ENCODE data around the gene NR6A1.

DNA sequence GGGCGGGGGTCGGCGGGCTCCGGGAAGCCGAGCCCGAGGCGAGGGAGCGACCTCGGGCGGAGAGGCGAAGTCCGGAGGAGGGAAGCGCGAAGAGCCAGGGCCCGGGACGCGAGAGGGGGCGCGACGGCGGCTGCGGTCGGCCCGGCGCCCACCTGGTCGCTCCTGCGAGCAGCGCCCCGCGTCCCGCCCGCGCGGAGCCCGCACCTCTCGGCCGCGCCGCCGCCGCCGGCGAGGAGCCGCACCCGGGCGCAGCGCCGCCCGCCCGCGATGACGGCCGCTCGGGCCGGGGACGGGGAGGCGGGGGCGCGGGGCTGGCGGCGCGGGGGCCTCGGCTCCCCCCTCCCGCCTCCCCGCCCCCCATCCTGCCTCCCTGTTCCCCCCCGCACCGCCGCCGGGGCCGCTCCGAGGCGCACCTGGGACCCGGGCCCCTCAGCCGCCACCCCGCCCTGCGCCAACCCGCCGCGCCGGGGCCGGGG lies 266.5 kb downstream of the NR6A1 start:
- no peak for TF ChIP-seq TEAD4 (IDR thresholded peaks at IDR 0.05; ENCODE audit: low read depth, low read length)
- TF ChIP-seq SP1 (IDR thresholded peaks at IDR 0.05; ENCODE audit: low read depth, low read length), result no peak
- TF ChIP-seq, protein P1, sequence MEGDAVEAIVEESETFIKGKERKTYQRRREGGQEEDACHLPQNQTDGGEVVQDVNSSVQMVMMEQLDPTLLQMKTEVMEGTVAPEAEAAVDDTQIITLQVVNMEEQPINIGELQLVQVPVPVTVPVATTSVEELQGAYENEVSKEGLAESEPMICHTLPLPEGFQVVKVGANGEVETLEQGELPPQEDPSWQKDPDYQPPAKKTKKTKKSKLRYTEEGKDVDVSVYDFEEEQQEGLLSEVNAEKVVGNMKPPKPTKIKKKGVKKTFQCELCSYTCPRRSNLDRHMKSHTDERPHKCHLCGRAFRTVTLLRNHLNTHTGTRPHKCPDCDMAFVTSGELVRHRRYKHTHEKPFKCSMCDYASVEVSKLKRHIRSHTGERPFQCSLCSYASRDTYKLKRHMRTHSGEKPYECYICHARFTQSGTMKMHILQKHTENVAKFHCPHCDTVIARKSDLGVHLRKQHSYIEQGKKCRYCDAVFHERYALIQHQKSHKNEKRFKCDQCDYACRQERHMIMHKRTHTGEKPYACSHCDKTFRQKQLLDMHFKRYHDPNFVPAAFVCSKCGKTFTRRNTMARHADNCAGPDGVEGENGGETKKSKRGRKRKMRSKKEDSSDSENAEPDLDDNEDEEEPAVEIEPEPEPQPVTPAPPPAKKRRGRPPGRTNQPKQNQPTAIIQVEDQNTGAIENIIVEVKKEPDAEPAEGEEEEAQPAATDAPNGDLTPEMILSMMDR (IDR thresholded peaks at IDR 0.05; ENCODE audit: control extremely low read depth in 1 of 3, insufficient read depth in 1 of 3, low read depth in 1 of 3, low read length in 3 of 3), result no peak
- no peak for TF ChIP-seq SIN3A (conservative IDR thresholded peaks at IDR 0.05 in 1 of 2, IDR thresholded peaks at IDR 0.05 in 1 of 2; ENCODE audit: low read depth in 1 of 2, low read length in 2 of 2)
- no peak for TF ChIP-seq ZNF274 (IDR thresholded peaks at IDR 0.05; ENCODE audit: borderline replicate concordance, extremely low read depth, low read length)
- TF ChIP-seq RAD21 (IDR thresholded peaks at IDR 0.05 in 1 of 2, conservative IDR thresholded peaks at IDR 0.05 in 1 of 2; ENCODE audit: low read depth in 2 of 2, low read length in 2 of 2), result no peak

Measured in H1 (cell line).